ENCODE results near the gene CAMK1D. TPM values are rescaled to one million over a fixed set of nuclear protein-coding genes. Genes with fewer than 3 reads are reported as not detected.

Gene CAMK1D
- total and polyA plus RNA-seq, 8 donors: 4.4 to 10.8 (median 4.8) TPM

DNA sequence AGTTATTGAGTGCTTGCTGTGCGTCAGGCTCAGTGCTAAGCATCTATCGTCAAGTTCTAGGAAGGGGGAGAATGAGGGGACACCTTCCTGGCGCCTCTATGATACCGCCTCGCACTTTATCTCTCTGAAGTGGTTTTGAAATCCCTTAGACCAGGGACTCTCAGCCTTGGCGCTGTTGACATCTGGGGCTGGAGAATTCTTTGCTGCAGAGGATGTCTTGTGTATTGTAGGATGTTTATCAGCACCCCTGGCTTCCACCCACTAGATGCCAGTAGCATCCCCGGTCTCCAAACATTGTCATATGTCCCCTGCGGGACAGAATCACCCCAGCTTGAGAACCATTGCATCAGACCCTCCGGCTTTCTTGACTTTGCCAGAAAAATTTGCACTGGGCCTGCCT is 366.7 kb downstream of the CAMK1D start:
- no peaks in the 10 kb centered on the region for H3K9me3 ChIP-seq

DNA sequence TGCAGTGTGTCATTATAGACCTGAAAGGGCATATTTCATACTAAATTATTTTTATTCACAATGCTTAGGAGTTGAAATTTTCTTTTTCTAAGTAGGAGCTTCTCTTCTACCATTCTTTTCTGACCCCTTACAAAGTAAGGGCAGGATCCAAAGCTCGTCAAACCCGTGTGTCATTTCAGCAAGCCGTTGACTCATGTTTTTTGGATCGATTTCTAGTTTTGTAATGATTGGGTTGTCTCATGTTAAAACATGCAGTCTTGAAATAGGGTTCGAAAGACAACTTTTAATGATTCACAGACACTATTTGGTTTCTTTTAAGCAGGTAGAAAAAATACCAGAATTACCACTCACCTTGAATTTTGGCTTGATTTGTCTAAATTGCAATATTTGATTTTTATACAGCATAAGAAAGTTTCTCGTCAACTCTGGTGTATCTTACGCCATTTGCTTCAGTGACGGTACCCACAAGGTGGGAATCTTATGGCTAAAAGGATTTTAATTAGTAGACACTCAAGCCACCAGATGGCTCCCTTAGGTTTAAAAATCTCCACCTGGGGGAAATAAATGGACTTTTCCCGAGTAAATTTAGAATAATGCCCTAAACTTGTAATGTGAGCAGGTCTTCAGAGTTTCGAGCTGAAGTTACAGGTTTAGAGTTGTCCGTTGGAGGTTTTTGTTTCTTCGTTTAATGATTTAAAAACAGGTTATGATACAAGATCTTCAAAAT is 368.8 kb downstream of the CAMK1D start:
- intact Hi-C loops (cut with DNase I): no loop called here
- Histone ChIP-seq H3K4me1 (peaks cover 16% of the 10 kb centered on the region in 2 donors), H3K27me3 (peaks cover 0 to 14% of the 10 kb centered on the region in 2 donors), H3K27ac (no peak overlapping the region), H3K36me3 (no peaks in the 10 kb centered on the region), H3K9me3 (no peaks in the 10 kb centered on the region), H3K4me3 (no peak overlapping the region)
- ATAC-seq: no peak
- DNase-seq: no peak
- TF ChIP-seq, protein P1, sequence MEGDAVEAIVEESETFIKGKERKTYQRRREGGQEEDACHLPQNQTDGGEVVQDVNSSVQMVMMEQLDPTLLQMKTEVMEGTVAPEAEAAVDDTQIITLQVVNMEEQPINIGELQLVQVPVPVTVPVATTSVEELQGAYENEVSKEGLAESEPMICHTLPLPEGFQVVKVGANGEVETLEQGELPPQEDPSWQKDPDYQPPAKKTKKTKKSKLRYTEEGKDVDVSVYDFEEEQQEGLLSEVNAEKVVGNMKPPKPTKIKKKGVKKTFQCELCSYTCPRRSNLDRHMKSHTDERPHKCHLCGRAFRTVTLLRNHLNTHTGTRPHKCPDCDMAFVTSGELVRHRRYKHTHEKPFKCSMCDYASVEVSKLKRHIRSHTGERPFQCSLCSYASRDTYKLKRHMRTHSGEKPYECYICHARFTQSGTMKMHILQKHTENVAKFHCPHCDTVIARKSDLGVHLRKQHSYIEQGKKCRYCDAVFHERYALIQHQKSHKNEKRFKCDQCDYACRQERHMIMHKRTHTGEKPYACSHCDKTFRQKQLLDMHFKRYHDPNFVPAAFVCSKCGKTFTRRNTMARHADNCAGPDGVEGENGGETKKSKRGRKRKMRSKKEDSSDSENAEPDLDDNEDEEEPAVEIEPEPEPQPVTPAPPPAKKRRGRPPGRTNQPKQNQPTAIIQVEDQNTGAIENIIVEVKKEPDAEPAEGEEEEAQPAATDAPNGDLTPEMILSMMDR (IDR thresholded peaks at IDR 0.05): no peak

More for the DNA sequence above, 366.7 kb downstream of the CAMK1D start:
- H3K27me3 ChIP-seq: peaks cover 0 to 14% of the 10 kb centered on the region in 2 donors
- ATAC-seq: no peak
- intact Hi-C loops (cut with DNase I): no loop called here
- no peak overlapping the region for H3K27ac ChIP-seq
- no peaks in the 10 kb centered on the region for H3K36me3 ChIP-seq
- no peak overlapping the region for H3K4me3 ChIP-seq
- DNase-seq: no peak
- peaks cover 16 to 21% of the 10 kb centered on the region in 2 donors for H3K4me1 ChIP-seq
- TF ChIP-seq, protein P1 (IDR thresholded peaks at IDR 0.05): no peak

DNA sequence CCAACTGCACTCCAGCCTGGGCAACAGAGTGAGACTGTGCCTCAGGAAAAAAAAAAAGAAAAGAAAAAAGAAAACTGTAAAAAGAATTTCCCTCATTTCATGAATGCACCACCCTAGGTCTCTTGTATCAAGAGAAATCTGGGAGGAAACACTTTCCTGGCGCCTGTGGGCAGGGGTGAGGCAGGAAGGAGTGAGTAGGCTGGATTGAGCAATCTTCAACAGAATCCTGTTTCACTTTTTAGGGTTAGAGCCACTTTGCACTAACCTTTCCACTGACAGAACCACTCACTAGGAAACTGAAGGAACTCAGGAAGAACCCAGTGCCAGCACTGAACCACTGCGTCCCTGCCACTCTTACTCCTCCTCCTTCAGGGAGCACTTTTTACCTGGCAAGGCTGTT is 370.0 kb downstream of the CAMK1D start:
- peaks cover 16% of the 10 kb centered on the region in 2 donors for H3K4me1 ChIP-seq
- ATAC-seq (peak; percentile 70), DNase-seq (peak in 1 of 4 donors; percentile 43)
- H3K27ac ChIP-seq: peak overlapping the region; percentile 5 to 39
- H3K9me3 ChIP-seq: no peaks in the 10 kb centered on the region
- TF ChIP-seq, protein P1 (IDR thresholded peaks at IDR 0.05): no peak
- no peak overlapping the region for H3K4me3 ChIP-seq
- no peaks in the 10 kb centered on the region for H3K36me3 ChIP-seq
- intact Hi-C loops (cut with DNase I): no loop called here
- peaks cover 0 to 20% of the 10 kb centered on the region in 2 donors for H3K27me3 ChIP-seq

DNA sequence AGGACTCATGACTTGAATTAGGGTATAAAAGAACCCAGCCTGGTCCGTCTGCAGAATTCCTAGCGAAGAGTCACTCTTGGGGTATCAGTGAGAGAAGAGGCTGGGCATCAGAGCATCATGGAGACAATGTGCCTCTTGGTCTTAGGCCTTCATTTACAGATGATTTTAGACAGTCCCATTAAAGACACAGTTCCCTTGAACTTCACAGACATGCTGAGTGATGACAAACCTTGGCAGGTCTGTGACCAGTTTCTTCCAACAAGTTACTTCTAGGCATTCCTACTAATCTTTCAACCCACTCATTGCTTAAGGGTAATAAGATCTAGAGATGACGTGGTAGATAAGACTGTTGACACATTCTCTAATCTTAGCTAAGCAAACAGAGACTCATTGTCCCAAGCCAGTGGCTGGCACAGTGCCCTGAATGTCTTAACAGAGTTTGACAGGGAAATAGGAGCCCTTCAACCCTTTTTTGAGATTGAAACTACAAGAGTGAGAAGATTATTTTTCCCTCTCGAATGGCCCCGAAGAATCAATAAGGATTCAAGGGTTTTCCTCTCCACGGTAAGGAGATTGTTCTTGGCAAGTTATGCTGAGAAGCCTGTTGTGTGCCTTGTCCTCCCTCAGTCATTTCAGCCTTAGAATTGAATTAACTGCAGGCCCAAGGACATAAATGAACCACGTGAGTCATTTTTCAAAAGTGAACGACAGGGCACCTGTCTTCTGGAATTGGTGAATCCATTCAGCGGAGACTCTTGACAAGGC is 371.1 kb downstream of the CAMK1D start:
- peak in 3 of 4 donors; percentile 55 to 87 (median 86) for DNase-seq
- Histone ChIP-seq H3K4me3 (no peak overlapping the region), H3K27me3 (peaks cover 0 to 25% of the 10 kb centered on the region in 2 donors), H3K36me3 (no peaks in the 10 kb centered on the region), H3K9me3 (no peaks in the 10 kb centered on the region), H3K4me1 (peaks cover 16% of the 10 kb centered on the region in 2 donors), H3K27ac (peak overlapping the region; percentile 11 to 39)
- TF ChIP-seq, protein P1 (IDR thresholded peaks at IDR 0.05): no peak
- intact Hi-C loops (cut with DNase I): loop anchor here in 1 of 2 donors (10.0 kb wide), 1 partner anchor 184 kb away; no protein-coding TSS in a partner anchor
- ATAC-seq: peak; percentile 86

DNA sequence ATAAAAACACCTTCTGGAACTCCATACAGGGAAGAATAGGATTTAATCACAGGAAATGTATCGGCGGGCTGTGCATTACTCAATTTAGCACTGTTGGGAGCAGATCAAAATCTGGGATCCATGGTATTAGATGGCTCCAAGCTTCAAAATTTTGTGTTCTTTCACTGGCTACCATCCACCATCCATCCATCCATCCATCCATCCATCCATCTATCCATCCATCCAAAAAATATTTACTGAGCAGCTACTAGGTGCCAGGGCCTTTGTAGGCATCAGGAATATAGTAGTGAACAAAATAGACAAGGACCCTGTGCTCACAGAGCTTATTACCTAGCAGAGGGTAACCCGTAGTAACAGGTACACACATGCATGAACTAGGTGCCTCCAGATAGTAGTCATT is 372.0 kb downstream of the CAMK1D start:
- H3K27me3 ChIP-seq: peaks cover 0 to 23% of the 10 kb centered on the region in 2 donors
- TF ChIP-seq, protein P1 (IDR thresholded peaks at IDR 0.05): no peak
- intact Hi-C loops (cut with DNase I): loop anchor here in 1 of 2 donors (10.0 kb wide), 1 partner anchor 183 kb away; no protein-coding TSS in a partner anchor
- ATAC-seq (no peak), DNase-seq (no peak)
- H3K36me3 ChIP-seq: no peaks in the 10 kb centered on the region
- H3K4me3 ChIP-seq: no peak overlapping the region
- H3K4me1 ChIP-seq: peaks cover 16% of the 10 kb centered on the region in 2 donors
- H3K27ac ChIP-seq: no peak overlapping the region
- no peaks in the 10 kb centered on the region for H3K9me3 ChIP-seq

Data from left lung (tissue), 10 donors.